GM12878 (cell line): ENCODE measurements around the gene FUCA2. TPM values are rescaled to one million over a fixed set of nuclear protein-coding genes. Genes with fewer than 3 reads are reported as not detected.
A peak's percentile ranks its signal among the peaks of the same experiment; 100 is the strongest.

Experiments
- ATAC-seq: fragments of 200-7000 bp; cut with Tn5 transposase; 3 replicates; pipeline ENCODE4 v1.9.1; 2020; ENCODE audit warnings: mild to moderate bottlenecking, moderate library complexity
- BruUV-seq: library from RNA; stranded (reverse); fragments of 400-500 nt; replicated peaks from 2 replicates; lab custom pipeline; 2021; lab: Mats Ljungman, UMichigan
- CTCF ChIA-PET: fragments of 300-600 bp; sonication (Branson Sonifier 250); formaldehyde crosslinking; extraction: SDS; loops from one replicate; lab custom pipeline; 2021; ENCODE audit warnings: inconsistent platforms; lab: Yijun Ruan, JAX
- POLR2A ChIA-PET: fragments of 350-600 bp; formaldehyde crosslinking; extraction: SDS; loops from one replicate; lab custom pipeline; 2021; ENCODE audit warnings: inconsistent platforms; lab: Charles Lee
- RAD21 ChIA-PET: fragments of 300-600 bp; sonication (Branson Sonifier 250); formaldehyde crosslinking; loops from one replicate; lab custom pipeline; 2023; ENCODE audit warnings: antibody characterized with exemption; ENCODE audit not compliant: unreplicated experiment; lab: Charles Lee
- SMC1A ChIA-PET: fragments of 300-600 bp; sonication (Branson Sonifier 250); formaldehyde crosslinking; loops from one replicate; lab custom pipeline; 2023; ENCODE audit not compliant: unreplicated experiment, uncharacterized antibody; lab: Charles Lee
- DNase-seq: peaks from one replicate; pipeline ENCODE4 v3.0.0-alpha.2; 2011; ENCODE audit warnings: low read depth, low spot score
- FAIRE-seq: peaks from 3 replicates; lab custom pipeline; 2011; peaks lifted over from hg19 to GRCh38; lab: Jason Lieb, UNC
- H2AFZ ChIP-seq: 2 replicates; pipeline ENCODE4 v1.6.0; 2011; ENCODE audit warnings: low read depth, low read length, control low read depth; ENCODE audit not compliant: control insufficient read depth
- H3K27ac ChIP-seq: 2 replicates; pipeline ENCODE4 v1.5.1; 2011; ENCODE audit warnings: control low read depth; ENCODE audit not compliant: control insufficient read depth, insufficient read depth
- H3K27me3 ChIP-seq, 2 experiments: replicated peaks in 1 of 2; 2 replicates each; pipeline versions ENCODE4 v1.6.0 to v1.6.1; 2011; ENCODE audit warnings: low read length in 1 of 2; ENCODE audit not compliant: control insufficient read depth in 2 of 2, insufficient read depth in 2 of 2
- H3K36me3 ChIP-seq, 2 experiments: 2 replicates each; pipeline ENCODE4 v1.5.1; 2011; ENCODE audit warnings: low read length in 1 of 2; ENCODE audit not compliant: control insufficient read depth in 2 of 2, insufficient read depth in 2 of 2
- H3K4me1 ChIP-seq: 2 replicates; pipeline ENCODE4 v1.6.1; 2011; ENCODE audit warnings: mild to moderate bottlenecking, low read length, moderate library complexity, mixed read lengths; ENCODE audit not compliant: control insufficient read depth, insufficient read depth
- H3K4me2 ChIP-seq: 2 replicates; pipeline ENCODE4 v1.6.0; 2011; ENCODE audit warnings: control low read depth; ENCODE audit not compliant: control insufficient read depth, insufficient read depth
- H3K4me3 ChIP-seq: fragments of 200-600 bp; sonication (generic); 2 replicates; pipeline ENCODE4 v1.5.1; 2016
- H3K79me2 ChIP-seq: 2 replicates; pipeline ENCODE4 v1.6.0; 2011; ENCODE audit warnings: low read length; ENCODE audit not compliant: control insufficient read depth, insufficient read depth
- H3K9ac ChIP-seq: 2 replicates; pipeline ENCODE4 v1.8.0; 2011; ENCODE audit warnings: low read length, control low read depth, mixed read lengths; ENCODE audit not compliant: control insufficient read depth, insufficient read depth
- H3K9me3 ChIP-seq: replicated peaks from 3 replicates; pipeline ENCODE4 v1.5.1; 2011; ENCODE audit warnings: mild to moderate bottlenecking, low read length; ENCODE audit not compliant: control insufficient read depth, insufficient read depth
- H4K20me1 ChIP-seq: 2 replicates; pipeline ENCODE4 v1.6.0; 2011; ENCODE audit not compliant: control insufficient read depth, insufficient read depth
- HCFC1 ChIP-seq: fragments of 150-350 bp; IDR thresholded peaks from 2 replicates; pipeline ENCODE4 v1.6.1; 2014; ENCODE audit warnings: low read length
- IKZF1 ChIP-seq: fragments of 450-650 bp; conservative IDR thresholded peaks from 2 replicates; pipeline ENCODE4 v1.6.1; 2017; ENCODE audit warnings: antibody characterized with exemption, mild to moderate bottlenecking
- MXI1 ChIP-seq: fragments of 150-350 bp; IDR thresholded peaks from 2 replicates; pipeline ENCODE4 v1.6.1; 2011; ENCODE audit warnings: low read depth, mild to moderate bottlenecking, inconsistent platforms, low read length, improper control_type of control experiment
- POLR2AphosphoS2 ChIP-seq: IDR thresholded peaks from 2 replicates; pipeline ENCODE4 v1.6.1; 2011; ENCODE audit warnings: low read depth, mild to moderate bottlenecking, low read length, improper control_type of control experiment, moderate library complexity
- RCOR1 ChIP-seq: conservative IDR thresholded peaks from 2 replicates; pipeline ENCODE4 v1.6.1; 2012; ENCODE audit warnings: low read depth, low read length, improper control_type of control experiment
- TAF1 ChIP-seq: IDR thresholded peaks from 2 replicates; pipeline ENCODE4 v1.6.1; 2011; ENCODE audit warnings: mild to moderate bottlenecking, low read depth, low read length, borderline replicate concordance
- WGBS: methylation state at CpG from one replicate; pipeline ENCODE4 v1.1.6; 2016; ENCODE audit warnings: low lambda C conversion rate; ENCODE audit not compliant: insufficient replicate concordance, insufficient coverage; ENCODE audit errors: missing lambda C conversion rate; 5-methylcytosine and 5-hydroxymethylcytosine counted together
- in situ Hi-C: fragments of 300-500 bp; cut with MboI; formaldehyde crosslinking; loops from 9 replicates; pipeline ENCODE4 v1.14.3; 2018; ENCODE audit warnings: mixed read lengths
- intact Hi-C: fragments of 100-400 bp; cut with micrococcal nuclease; formaldehyde crosslinking; loops from one replicate; pipeline ENCODE4 v1.14.2; 2022; ENCODE audit not compliant: unreplicated experiment
- polyA plus RNA-seq, 11 experiments: library from polyadenylated mRNA; depleted of rRNA in 4 of 11; unstranded in 6 of 11; stranded (reverse) in 5 of 11; fragments of >200 nt; fragmentation: Nextera tagmentation in 4 of 11; fragmentation: Illumina TruSeq in 1 of 11; extraction: Ambion mirVana in 4 of 11; extraction: Trizol in 1 of 11; gene quantifications; 1 replicate in 1 of 11; 2 replicates in 10 of 11; pipeline versions ENCODE4 v1.2.1 to v1.2.3, GENCODE V29; 2011 to 2016; ENCODE audit warnings: inconsistent platforms in 2 of 11, missing spikeins in 2 of 11, low read depth in 1 of 11
- total RNA-seq, 4 experiments: library from RNA; depleted of rRNA in 3 of 4; stranded (reverse); fragments of >200 nt in 3 of 4; fragmentation: Illumina TruSeq in 1 of 4; extraction: Trizol in 1 of 4; gene quantifications; 2 replicates each; pipeline versions ENCODE4 v1.2.1 to v1.2.3, GENCODE V29; 2013 to 2021
- TF ChIP-seq, protein P1 (sequence below): fragments of 450-650 bp; IDR thresholded peaks from 2 replicates; pipeline ENCODE4 v1.6.1; 2018; ENCODE audit warnings: mild to moderate bottlenecking, low read depth, moderate library complexity; ENCODE audit not compliant: partially characterized antibody
- TF ChIP-seq, protein P2 (sequence below): IDR thresholded peaks from 2 replicates; pipeline ENCODE4 v1.6.1; 2012; ENCODE audit warnings: low read depth, low read length, improper control_type of control experiment

FUCA2 gene
- total and polyA plus RNA-seq, 10 of the 15 experiments (the other 5 are each of a cell fraction or from before 2014, with no cell fraction given) = 5.7 to 36.2 (median 21.5) TPM

DNA sequence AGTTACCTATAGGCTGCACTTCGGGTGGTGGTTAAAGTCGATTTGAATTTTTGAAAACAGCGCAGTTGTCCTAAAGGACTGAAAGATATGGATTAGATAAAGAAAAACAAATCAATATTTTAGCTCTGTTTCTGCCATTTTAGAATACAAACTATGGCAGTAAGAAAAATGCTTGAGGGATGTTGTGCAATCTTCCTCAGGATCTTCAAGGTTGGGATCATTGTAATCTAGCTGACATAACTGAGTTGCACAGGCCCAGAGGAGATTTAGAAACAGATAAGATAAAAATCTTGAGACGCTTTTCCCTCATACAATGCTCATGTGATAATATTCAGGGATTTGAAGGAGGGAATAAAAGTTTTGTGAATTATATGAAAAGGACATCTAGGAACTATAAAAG lies 60.0 kb downstream of the FUCA2 start:
- peaks cover 46% of the 10 kb centered on the region for H3K79me2 ChIP-seq
- no peaks in the 10 kb centered on the region for H3K9me3 ChIP-seq
- RAD21 ChIA-PET = interaction anchor here (1.1 to 1.4 kb wide), 3 partner anchors 25 to 62 kb away, joined by 3 read pairs; no protein-coding TSS in a partner anchor
- no peaks in the 10 kb centered on the region; the same call in 1 of the 2 replicates for H3K4me1 ChIP-seq
- CTCF ChIA-PET = interaction anchor here (0.8 to 1.2 kb wide), 2 partner anchors 9 to 24 kb away, joined by 3 read pairs; no protein-coding TSS in a partner anchor
- peak overlapping the region; percentile 79 for H3K4me3 ChIP-seq
- WGBS = 22% methylated on average over 4 of the region's 4 CpGs
- H3K27ac ChIP-seq = peak overlapping the region; percentile 80
- peak overlapping the region; percentile 94 for H2AFZ ChIP-seq
- in situ Hi-C loops = no loop called here
- no peak for ATAC-seq
- SMC1A ChIA-PET = interaction anchor here (1.4 to 1.8 kb wide), 2 partner anchors 30 to 60 kb away, joined by 4 read pairs; partner anchors contain the start of gene FUCA2
- POLR2A ChIA-PET = no interaction called here
- no peak for FAIRE-seq
- no peak for TF ChIP-seq IKZF1
- no peak for TF ChIP-seq HCFC1
- no peak for TF ChIP-seq TAF1
- no peak for TF ChIP-seq POLR2AphosphoS2
- TF ChIP-seq, protein P1, sequence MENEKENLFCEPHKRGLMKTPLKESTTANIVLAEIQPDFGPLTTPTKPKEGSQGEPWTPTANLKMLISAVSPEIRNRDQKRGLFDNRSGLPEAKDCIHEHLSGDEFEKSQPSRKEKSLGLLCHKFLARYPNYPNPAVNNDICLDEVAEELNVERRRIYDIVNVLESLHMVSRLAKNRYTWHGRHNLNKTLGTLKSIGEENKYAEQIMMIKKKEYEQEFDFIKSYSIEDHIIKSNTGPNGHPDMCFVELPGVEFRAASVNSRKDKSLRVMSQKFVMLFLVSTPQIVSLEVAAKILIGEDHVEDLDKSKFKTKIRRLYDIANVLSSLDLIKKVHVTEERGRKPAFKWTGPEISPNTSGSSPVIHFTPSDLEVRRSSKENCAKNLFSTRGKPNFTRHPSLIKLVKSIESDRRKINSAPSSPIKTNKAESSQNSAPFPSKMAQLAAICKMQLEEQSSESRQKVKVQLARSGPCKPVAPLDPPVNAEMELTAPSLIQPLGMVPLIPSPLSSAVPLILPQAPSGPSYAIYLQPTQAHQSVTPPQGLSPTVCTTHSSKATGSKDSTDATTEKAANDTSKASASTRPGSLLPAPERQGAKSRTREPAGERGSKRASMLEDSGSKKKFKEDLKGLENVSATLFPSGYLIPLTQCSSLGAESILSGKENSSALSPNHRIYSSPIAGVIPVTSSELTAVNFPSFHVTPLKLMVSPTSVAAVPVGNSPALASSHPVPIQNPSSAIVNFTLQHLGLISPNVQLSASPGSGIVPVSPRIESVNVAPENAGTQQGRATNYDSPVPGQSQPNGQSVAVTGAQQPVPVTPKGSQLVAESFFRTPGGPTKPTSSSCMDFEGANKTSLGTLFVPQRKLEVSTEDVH = no peak
- TF ChIP-seq MXI1 = 0 out of 2 replicates have a peak, but pooled peaks have one; percentile 24
- TF ChIP-seq, protein P2, sequence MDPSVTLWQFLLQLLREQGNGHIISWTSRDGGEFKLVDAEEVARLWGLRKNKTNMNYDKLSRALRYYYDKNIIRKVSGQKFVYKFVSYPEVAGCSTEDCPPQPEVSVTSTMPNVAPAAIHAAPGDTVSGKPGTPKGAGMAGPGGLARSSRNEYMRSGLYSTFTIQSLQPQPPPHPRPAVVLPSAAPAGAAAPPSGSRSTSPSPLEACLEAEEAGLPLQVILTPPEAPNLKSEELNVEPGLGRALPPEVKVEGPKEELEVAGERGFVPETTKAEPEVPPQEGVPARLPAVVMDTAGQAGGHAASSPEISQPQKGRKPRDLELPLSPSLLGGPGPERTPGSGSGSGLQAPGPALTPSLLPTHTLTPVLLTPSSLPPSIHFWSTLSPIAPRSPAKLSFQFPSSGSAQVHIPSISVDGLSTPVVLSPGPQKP = no peak
- no peak for TF ChIP-seq RCOR1
- H3K27me3 ChIP-seq = no peaks in the 10 kb centered on the region
- H4K20me1 ChIP-seq = no peaks in the 10 kb centered on the region
- no peaks in the 10 kb centered on the region for H3K36me3 ChIP-seq
- H3K4me2 ChIP-seq = peak overlapping the region; percentile 64
- peak overlapping the region; percentile 87 for H3K9ac ChIP-seq
- intact Hi-C loops = loop anchor here (5.0 kb wide), 2 partner anchors 391 to 611 kb away; partner anchors contain the start of gene LTV1
- no peak for DNase-seq
- BruUV-seq = no TSS peak
